GM06990 (cell line): ENCODE measurements around the gene PCDHAC2.

Experiments
- DNase-seq: peaks from one replicate; pipeline ENCODE4 v3.0.0-alpha.2; 2011; ENCODE audit not compliant: insufficient read length; ENCODE audit errors: extremely low read depth
- H3K27me3 ChIP-seq: replicated peaks from 2 replicates; pipeline ENCODE4 v1.6.0; 2011; ENCODE audit warnings: low read length; ENCODE audit not compliant: control insufficient read depth, insufficient read depth
- H3K36me3 ChIP-seq: 2 replicates; pipeline ENCODE4 v1.5.1; 2011; ENCODE audit warnings: low read length; ENCODE audit not compliant: control insufficient read depth, insufficient read depth
- H3K4me3 ChIP-seq: replicated peaks from 2 replicates; pipeline ENCODE4 v1.5.1; 2011; ENCODE audit warnings: low read depth, mild to moderate bottlenecking, control low read depth, low read length
- TF ChIP-seq, protein P1 (sequence below): IDR thresholded peaks from 2 replicates; pipeline ENCODE4 v1.5.1; 2011; ENCODE audit warnings: low read length, control low read depth, mild to moderate bottlenecking, inconsistent platforms; ENCODE audit not compliant: insufficient read depth, poor library complexity, severe bottlenecking

The PCDHAC2 gene

DNA sequence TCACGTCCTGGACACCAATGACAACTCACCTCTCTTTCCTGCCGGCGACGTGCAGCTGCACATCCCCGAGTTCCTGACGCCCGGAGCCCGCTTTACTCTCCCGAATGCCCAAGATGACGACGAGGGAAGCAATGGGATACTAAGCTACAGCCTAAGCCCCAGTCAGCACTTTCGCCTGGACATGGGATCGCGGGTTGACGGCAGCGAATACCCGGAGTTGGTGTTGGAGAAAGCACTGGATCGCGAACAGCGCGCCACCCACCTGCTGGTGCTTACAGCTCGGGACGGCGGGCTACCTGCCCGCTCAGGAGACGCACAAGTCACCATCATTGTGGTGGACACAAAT is 39.1 kb upstream of the PCDHAC2 start:
- H3K4me3 ChIP-seq: no peak overlapping the region
- no peaks in the 10 kb centered on the region for H3K36me3 ChIP-seq
- no peak for DNase-seq
- no peaks in the 10 kb centered on the region for H3K27me3 ChIP-seq
- TF ChIP-seq, protein P1, sequence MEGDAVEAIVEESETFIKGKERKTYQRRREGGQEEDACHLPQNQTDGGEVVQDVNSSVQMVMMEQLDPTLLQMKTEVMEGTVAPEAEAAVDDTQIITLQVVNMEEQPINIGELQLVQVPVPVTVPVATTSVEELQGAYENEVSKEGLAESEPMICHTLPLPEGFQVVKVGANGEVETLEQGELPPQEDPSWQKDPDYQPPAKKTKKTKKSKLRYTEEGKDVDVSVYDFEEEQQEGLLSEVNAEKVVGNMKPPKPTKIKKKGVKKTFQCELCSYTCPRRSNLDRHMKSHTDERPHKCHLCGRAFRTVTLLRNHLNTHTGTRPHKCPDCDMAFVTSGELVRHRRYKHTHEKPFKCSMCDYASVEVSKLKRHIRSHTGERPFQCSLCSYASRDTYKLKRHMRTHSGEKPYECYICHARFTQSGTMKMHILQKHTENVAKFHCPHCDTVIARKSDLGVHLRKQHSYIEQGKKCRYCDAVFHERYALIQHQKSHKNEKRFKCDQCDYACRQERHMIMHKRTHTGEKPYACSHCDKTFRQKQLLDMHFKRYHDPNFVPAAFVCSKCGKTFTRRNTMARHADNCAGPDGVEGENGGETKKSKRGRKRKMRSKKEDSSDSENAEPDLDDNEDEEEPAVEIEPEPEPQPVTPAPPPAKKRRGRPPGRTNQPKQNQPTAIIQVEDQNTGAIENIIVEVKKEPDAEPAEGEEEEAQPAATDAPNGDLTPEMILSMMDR: no peak

DNA sequence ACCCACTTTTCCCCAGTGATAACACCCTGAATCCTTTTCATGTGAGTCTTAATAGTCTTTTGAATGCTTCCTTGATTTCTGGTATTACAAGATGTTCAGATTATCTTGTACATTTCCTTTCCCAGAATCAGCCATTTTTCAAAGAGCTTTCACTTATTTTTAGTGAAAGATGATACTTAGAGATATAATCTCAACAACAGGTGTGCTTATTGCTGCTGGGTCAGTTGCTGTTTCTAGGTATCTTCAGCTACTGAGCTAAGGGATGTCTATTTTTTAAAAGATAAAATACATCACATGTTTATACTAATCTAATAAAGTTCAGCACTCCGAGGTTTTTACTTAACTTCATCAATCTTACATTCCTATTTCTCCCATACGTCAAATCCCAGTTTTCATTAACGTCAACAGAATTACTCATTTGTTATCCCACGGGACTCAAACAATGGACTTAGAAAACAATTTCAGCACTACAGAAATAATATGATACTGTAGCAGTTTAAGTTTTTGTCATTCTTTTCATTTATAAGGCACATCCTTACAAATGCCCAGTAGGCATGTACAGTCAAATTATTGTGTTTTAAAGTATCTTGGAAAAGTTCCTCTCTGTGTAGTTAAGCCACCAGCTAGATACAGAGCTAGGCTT is 31.2 kb upstream of the PCDHAC2 start:
- H3K36me3 ChIP-seq: no peaks in the 10 kb centered on the region
- no peaks in the 10 kb centered on the region for H3K27me3 ChIP-seq
- TF ChIP-seq, protein P1: no peak
- no peak overlapping the region for H3K4me3 ChIP-seq
- no peak for DNase-seq

DNA sequence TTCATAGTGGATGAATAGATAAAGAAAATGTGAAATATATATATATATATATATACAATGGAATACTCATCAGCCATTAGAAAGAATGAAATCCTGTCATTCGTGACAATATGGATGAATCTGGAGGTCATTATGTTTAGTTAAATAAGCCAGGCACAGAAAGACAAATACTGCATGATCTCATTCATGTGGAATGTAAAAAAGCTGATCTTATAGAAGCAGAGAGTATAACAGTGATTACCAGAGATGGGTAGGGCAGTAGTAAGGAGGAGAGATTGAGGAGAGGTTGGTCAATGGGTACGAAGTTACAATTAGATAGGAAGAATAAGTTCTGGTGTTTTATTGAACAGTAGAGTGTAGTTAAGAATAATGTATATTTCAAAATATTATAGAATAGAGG is 19.7 kb upstream of the PCDHAC2 start:
- TF ChIP-seq, protein P1: no peak
- no peaks in the 10 kb centered on the region for H3K36me3 ChIP-seq
- DNase-seq: no peak
- H3K4me3 ChIP-seq: no peak overlapping the region
- H3K27me3 ChIP-seq: no peaks in the 10 kb centered on the region

DNA sequence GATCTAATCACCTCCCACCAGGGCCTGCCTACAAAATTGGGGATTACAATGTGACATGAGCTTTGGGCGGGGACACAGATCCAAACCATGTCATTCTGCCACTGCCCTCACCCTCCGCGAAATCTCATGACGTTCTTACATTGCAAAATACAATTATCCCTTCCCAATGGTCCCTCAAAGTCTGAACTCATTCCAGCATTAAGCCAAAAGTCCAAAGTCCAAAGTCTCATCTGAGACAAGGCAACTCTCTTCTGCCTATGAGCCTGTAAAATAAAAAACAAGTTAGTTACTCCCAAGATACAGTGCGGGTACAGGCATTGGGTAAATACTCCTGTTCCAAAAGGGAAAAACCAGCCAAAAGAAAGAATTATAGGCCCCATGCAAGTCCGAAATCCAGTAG is 14.6 kb upstream of the PCDHAC2 start:
- no peak overlapping the region for H3K4me3 ChIP-seq
- TF ChIP-seq, protein P1: no peak
- no peaks in the 10 kb centered on the region for H3K36me3 ChIP-seq
- H3K27me3 ChIP-seq: no peaks in the 10 kb centered on the region
- no peak for DNase-seq

DNA sequence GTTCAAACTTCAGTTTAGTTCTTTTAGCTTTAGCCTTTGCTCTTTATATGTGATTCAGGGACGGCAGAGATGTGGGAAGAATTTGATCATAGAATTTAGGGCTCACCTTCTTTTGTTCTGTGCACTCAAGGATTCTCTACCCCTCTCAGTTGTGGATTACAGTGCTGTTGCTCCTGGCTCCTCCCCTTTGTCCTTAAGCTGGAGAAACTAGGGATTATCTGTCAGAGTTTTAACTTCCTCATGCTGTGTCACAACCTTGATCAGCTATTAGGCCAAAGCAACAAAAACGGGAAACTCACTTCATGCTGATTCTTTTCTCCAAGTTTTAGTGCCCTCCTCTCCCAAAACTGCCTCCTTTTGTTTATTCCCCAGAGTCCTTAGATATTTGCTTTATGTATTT is 13.0 kb upstream of the PCDHAC2 start:
- H3K27me3 ChIP-seq: no peaks in the 10 kb centered on the region
- no peak for DNase-seq
- TF ChIP-seq, protein P1: no peak

DNA sequence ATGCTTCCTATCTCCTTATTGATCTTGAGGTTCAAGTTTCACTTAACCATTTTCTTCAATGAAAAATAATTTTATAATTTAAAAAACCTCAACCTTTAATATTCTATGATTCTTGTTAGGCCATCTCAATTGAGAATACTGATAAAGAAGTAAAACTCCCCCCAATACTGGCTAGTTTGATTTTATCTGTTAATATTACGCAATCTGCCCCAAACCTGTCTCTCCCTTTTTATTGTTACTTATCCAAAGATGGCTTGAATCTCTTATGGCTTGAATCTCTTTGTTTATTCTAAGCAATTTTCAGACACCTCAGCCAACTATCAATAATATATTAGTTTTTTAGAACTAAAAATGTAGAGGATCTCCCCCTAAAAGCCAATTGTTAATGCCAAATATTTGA is 4.1 kb upstream of the PCDHAC2 start:
- TF ChIP-seq, protein P1: no peak
- no peak overlapping the region for H3K4me3 ChIP-seq
- no peak for DNase-seq

More for the DNA sequence above, 13.0 kb upstream of the PCDHAC2 start:
- Histone ChIP-seq H3K4me3 (no peak overlapping the region), H3K36me3 (no peaks in the 10 kb centered on the region)

More for the DNA sequence above, 4.1 kb upstream of the PCDHAC2 start:
- H3K27me3 ChIP-seq: no peaks in the 10 kb centered on the region
- no peaks in the 10 kb centered on the region for H3K36me3 ChIP-seq
